Iris pigment epithelial cell (primary cell): ENCODE results near the gene TREML4.
"Not testable (repeated sequence)": the region's sequence is repeated elsewhere in the genome, so short reads cannot be mapped to it uniquely, and the experiment has no call there.

Experiments used
- DNase-seq: peaks from one replicate; pipeline ENCODE4 v3.0.0-alpha.2; 2011; ENCODE audit warnings: low read depth

TREML4 gene

GRCh38 chr6:41208439-41209106, 19.6 kb upstream of the TREML4 start:
- DNase-seq, result no peak

GRCh38 chr6:41209547-41210320, 18.4 kb upstream of the TREML4 start:
- DNase-seq, result no peak

GRCh38 chr6:41214559-41215238, 13.4 kb upstream of the TREML4 start:
- DNase-seq, result no peak

- no peak for DNase-seq
These were observed 12.4 kb upstream of the TREML4 start for GRCh38 chr6:41215777-41216176.

- no peak for DNase-seq
These were observed 11.5 kb upstream of the TREML4 start for GRCh38 chr6:41216616-41217015.

GRCh38 chr6:41222045-41222444, 6.1 kb upstream of the TREML4 start:
- no peak for DNase-seq

- no peak for DNase-seq
These were observed 5.6 kb upstream of the TREML4 start for GRCh38 chr6:41222513-41222912.

- no peak for DNase-seq
These were observed 3.3 kb upstream of the TREML4 start for GRCh38 chr6:41224800-41225199.

- no peak for DNase-seq
These were observed 1.4 kb upstream of the TREML4 start for GRCh38 chr6:41226752-41227151.

GRCh38 chr6:41228616-41229015, 467 bp downstream of the TREML4 start:
- peak; percentile 23 for DNase-seq

- no peak for DNase-seq
These were observed 1.6 kb downstream of the TREML4 start for GRCh38 chr6:41229721-41230120.

GRCh38 chr6:41231246-41231645, 3.1 kb downstream of the TREML4 start:
- DNase-seq, result no peak

- no peak for DNase-seq
These were observed 4.5 kb downstream of the TREML4 start for GRCh38 chr6:41232667-41233066.

GRCh38 chr6:41236276-41236675, 8.1 kb downstream of the TREML4 start:
- no peak for DNase-seq

- DNase-seq, result no peak
These were observed 9.0 kb downstream of the TREML4 start for GRCh38 chr6:41237128-41237527.

GRCh38 chr6:41239467-41240159, 11.5 kb downstream of the TREML4 start:
- no peak for DNase-seq

- DNase-seq, result not testable (repeated sequence)
These were observed 18.4 kb downstream of the TREML4 start for GRCh38 chr6:41246529-41246928.

- DNase-seq, result no peak
These were observed 19.2 kb downstream of the TREML4 start for GRCh38 chr6:41247288-41247865.

- no peak for DNase-seq
These were observed 19.9 kb downstream of the TREML4 start for GRCh38 chr6:41247882-41248705.

GRCh38 chr6:41252401-41253169, 24.4 kb downstream of the TREML4 start:
- DNase-seq, result no peak
